SU-DHL-6 (cell line): ENCODE measurements around the gene LRCH1.

Source experiments
- H2AFZ ChIP-seq: fragments of 200-600 bp; sonication (generic); 2 replicates; pipeline ENCODE4 v1.6.1; 2014; ENCODE audit warnings: low read depth, mild to moderate bottlenecking, moderate library complexity, mixed read lengths, antibody characterized with exemption, low read length; ENCODE audit not compliant: severe bottlenecking
- H3F3A ChIP-seq: fragments of 200-600 bp; shearing (Covaris generic); 2 replicates; pipeline ENCODE4 v1.6.0; 2016; ENCODE audit warnings: antibody characterized with exemption, mild to moderate bottlenecking; ENCODE audit not compliant: insufficient read depth
- H3K27ac ChIP-seq: fragments of 200-600 bp; sonication (generic); 2 replicates; pipeline ENCODE4 v1.5.1; 2016; ENCODE audit warnings: low read depth, mild to moderate bottlenecking, low read length, moderate library complexity, mixed read lengths
- H3K27me3 ChIP-seq: fragments of 200-600 bp; sonication (generic), shearing (Covaris generic); 2 replicates; pipeline ENCODE4 v1.6.0; 2014; ENCODE audit warnings: mild to moderate bottlenecking, low read length
- H3K36me3 ChIP-seq: fragments of 200-600 bp; sonication (generic); 2 replicates; pipeline ENCODE4 v1.6.1; 2014; ENCODE audit warnings: mild to moderate bottlenecking, low read length, mixed read lengths
- H3K4me2 ChIP-seq: fragments of 300-600, 200-600 bp; shearing (Covaris generic), sonication (generic); 2 replicates; pipeline ENCODE4 v1.6.0; 2014; ENCODE audit warnings: low read length, low read depth, mild to moderate bottlenecking; ENCODE audit not compliant: poor library complexity, severe bottlenecking
- H3K4me3 ChIP-seq: fragments of 200-600 bp; sonication (generic); 2 replicates; pipeline ENCODE4 v1.5.1; 2014; ENCODE audit warnings: antibody characterized with exemption, low read length, mild to moderate bottlenecking, mixed read lengths; ENCODE audit not compliant: insufficient read depth, poor library complexity, severe bottlenecking
- H3K79me2 ChIP-seq: fragments of 200-600 bp; sonication (generic); 2 replicates; pipeline ENCODE4 v1.6.1; 2014; ENCODE audit warnings: mild to moderate bottlenecking, low read length, moderate library complexity; ENCODE audit not compliant: insufficient read depth
- H3K9ac ChIP-seq: fragments of 200-600 bp; sonication (generic); 2 replicates; pipeline ENCODE4 v1.7.0; 2014; ENCODE audit warnings: mild to moderate bottlenecking, low read length
- H3K9me2 ChIP-seq: fragments of 200-600 bp; sonication (generic); replicated peaks from 2 replicates; pipeline ENCODE4 v1.6.1; 2014; ENCODE audit warnings: low read length; ENCODE audit not compliant: insufficient read depth
- H3K9me3 ChIP-seq: fragments of 200-600 bp; sonication (generic); 2 replicates; pipeline ENCODE4 v1.6.1; 2014; ENCODE audit warnings: low read length, mixed read lengths; ENCODE audit not compliant: insufficient read depth
- H4K20me1 ChIP-seq: fragments of 200-600 bp; sonication (generic); 2 replicates; pipeline ENCODE4 v1.6.1; 2014; ENCODE audit warnings: low read depth, mild to moderate bottlenecking, antibody characterized with exemption, low read length, moderate library complexity, mixed read lengths
- CTCF ChIP-seq: fragments of 200-600 bp; sonication (generic); IDR thresholded peaks from one replicate; pipeline ENCODE4 v1.5.1; 2017; ENCODE audit warnings: antibody characterized with exemption, mild to moderate bottlenecking, low read length, moderate library complexity; ENCODE audit not compliant: insufficient read depth, poor library complexity, severe bottlenecking
- EZH2phosphoT487 ChIP-seq: fragments of 200-600 bp; sonication (generic), shearing (Covaris generic); conservative IDR thresholded peaks from 2 replicates; pipeline ENCODE4 v1.6.1; 2018; ENCODE audit warnings: mild to moderate bottlenecking, antibody characterized with exemption, low read length, moderate library complexity, mixed read lengths

LRCH1 gene

GRCh38 chr13:46801858-46802257 lies 248.9 kb downstream of the LRCH1 start:
- Histone ChIP-seq H3K4me2 (no peak overlapping the region), H3K27me3 (no peaks in the 10 kb centered on the region)

More at GRCh38 chr13:46801858-46802257, 248.9 kb downstream of the LRCH1 start:
- H3K36me3 ChIP-seq, result no peaks in the 10 kb centered on the region
- H3K9me2 ChIP-seq, result no peaks in the 10 kb centered on the region
- TF ChIP-seq EZH2phosphoT487 (no peak), CTCF (no peak)
- no peaks in the 10 kb centered on the region for H4K20me1 ChIP-seq
- no peaks in the 10 kb centered on the region for H3K9me3 ChIP-seq
- H3K4me3 ChIP-seq, result no peak overlapping the region
- no peak overlapping the region for H3K9ac ChIP-seq
- H3K27ac ChIP-seq, result no peak overlapping the region
- no peak overlapping the region for H2AFZ ChIP-seq
- peaks cover 8% of the 10 kb centered on the region; the same call in 1 of the 2 replicates for H3F3A ChIP-seq
- no peaks in the 10 kb centered on the region for H3K79me2 ChIP-seq
